NCI-H2171 (cell line): ENCODE results near the gene KRT16.
"Not testable (repeated sequence)": the region's sequence is repeated elsewhere in the genome, so short reads cannot be mapped to it uniquely, and the experiment has no call there.

Experiments
- DNase-seq: peaks from one replicate; lab custom pipeline; 2025; lab: John Stamatoyannopoulos, UW

KRT16 gene

DNA sequence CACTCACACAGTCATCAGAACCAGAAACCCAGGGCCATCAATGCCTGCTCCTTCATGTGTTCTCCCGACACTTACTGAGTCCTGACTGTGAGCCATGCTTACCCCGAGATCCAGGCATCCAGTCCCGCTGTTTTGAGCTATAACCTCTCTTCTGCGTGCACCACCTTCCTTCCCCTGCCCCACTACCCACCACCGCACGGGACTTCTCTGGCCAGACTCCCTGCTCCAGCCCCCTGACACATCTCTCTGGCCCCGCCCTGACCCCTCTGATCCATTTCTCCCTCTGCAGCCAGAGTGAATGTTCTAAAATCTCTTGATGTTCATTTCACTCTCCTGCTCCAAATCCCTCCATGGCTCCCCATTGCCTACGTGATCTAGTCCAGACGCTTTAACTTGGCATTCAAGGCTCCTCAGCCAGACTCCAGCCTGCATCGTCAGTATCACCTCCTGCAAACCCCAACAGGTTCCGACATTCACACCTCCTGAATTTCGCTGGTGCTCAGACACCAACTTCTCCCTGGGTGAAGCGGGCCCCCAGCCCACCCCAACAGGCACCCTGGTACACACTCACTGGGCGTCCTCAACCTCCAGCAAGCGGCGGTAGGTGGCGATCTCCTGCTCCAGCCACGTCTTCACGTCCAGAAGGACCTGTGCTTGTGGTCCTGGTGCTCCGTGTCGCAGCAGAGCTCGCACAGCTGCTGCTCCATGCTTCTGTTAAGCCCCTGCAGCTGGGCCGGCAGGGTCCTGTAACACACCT is 14.9 kb upstream of the KRT16 start:
- DNase-seq, result no peak

DNA sequence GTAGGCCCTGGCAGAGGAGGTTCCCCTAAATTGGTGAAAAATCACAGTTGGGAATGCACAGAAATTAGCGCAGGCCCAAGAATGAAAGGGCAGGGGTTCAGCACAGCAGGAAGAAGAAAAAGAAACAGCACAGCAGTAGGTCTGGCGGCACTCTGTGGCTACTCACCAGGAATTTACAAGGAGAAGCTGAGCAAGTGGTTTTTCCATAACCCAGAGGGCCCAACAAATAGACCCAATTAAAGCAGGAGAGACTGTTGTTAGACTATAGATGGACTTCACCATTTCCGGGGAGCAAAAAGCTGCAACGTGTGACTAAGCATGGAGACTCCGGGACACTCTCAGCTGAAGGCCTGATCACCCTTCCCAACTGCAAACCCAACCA is 14.3 kb upstream of the KRT16 start:
- not testable (repeated sequence) for DNase-seq

DNA sequence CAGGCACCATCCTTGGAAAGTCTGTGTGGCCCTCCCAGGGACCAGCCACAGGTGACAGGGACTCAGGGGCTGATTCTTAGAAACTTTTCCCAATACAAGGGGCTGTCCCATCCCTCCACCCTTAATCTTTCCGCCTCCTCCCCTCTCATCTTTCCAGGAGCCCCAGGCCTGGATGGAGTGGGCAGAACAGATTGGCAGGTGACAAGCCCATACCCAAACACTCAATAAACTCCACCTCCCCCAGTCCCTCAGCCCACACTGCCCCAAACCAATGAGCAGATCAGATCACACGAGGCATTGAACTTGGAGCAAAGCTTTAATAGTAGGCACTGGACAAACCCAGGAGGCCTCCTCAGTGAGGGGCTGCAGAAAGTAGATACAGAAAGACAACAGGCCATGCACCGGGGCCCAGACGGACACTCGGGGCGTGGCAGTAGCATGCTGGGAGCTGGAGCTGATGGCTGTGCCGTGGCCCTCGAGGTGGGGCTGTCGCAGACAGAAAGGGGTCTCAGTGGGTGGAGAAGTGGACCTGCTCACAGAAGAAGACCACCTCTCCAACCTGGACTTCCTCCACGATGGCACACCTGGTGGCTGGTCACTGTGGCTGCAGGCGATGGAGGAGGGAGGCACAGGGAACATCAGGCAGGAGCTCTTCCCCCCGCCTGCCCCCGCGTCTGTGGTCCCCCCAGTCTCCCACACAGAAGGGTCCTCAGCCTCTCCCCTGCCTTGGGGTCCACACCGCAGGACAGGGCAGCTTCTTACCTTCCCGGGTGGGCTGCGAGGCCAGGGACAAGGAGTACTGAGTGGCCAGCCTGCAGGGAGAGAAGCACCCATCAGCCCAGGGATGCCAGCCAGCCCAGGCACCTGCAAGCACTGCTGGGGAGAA is 13.7 kb upstream of the KRT16 start:
- DNase-seq, result not testable (repeated sequence)

DNA sequence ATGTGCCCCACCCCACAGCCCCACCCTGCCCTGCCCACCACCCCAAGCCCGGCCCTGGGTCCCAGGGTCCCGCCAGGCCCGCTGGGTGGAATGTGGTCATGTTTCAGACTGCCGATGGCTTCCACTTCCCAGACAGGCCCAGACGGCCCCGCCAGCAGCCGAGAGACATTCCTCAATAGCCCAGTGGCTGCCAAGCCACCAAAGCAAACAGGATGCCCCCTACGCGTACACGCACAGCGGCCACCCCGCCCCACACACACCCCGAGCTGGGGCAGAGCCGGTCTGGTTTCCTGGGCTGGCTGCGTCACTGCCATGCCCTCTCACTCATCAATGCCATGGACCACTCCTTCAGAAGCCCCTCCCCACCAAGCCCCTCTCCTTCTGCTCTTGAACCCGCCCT is 13.0 kb upstream of the KRT16 start:
- no peak for DNase-seq

DNA sequence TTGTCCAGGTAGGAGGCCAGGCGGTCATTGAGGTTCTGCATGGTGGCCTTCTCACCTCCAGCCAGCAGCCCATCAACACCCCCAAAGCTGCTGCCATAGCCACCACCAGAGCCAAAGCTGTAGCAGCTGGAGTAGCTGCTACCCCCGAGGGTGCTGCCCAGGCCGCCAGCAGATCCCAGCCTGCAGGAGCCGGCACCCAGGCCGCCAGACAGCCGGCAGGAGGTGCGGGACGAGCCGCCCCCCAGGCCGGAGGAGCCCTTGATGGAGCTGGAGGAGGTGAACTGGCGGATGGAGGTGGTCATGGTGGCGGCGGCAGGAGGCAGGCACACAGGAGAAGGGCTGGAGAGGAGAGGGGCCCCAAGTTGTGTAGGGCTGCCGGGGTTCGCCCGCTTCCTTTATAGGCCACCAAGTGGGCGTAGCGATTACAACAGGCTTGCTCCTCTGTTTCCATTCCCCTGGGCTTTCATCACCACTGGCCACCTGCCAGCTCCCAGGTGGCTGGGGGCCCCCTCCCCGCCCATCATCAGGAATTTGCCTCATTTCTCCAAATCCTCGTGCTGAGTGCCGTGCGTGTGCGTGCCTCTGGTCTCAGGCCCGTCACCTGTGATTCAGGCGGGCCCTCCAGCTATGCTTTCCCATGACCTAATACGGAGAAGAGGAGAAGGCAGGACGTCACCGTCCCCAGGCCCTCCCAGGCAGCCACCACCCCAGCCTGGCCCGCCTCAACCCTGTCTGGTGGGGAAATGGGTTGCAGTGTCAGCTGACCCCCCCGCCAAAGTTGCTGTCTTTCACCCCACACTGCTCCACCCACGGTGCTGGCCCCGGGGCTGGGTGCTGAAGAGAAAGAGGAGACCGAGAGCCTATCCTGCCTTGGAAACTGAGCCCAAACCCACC is 11.9 kb upstream of the KRT16 start, which contains the start of gene KRT17:
TSS of gene KRT17 (minus strand) at position 368 of the 894 bp plus-strand sequence. CDS start at position 302, 66 bp downstream.
- DNase-seq, result peak; percentile 36

DNA sequence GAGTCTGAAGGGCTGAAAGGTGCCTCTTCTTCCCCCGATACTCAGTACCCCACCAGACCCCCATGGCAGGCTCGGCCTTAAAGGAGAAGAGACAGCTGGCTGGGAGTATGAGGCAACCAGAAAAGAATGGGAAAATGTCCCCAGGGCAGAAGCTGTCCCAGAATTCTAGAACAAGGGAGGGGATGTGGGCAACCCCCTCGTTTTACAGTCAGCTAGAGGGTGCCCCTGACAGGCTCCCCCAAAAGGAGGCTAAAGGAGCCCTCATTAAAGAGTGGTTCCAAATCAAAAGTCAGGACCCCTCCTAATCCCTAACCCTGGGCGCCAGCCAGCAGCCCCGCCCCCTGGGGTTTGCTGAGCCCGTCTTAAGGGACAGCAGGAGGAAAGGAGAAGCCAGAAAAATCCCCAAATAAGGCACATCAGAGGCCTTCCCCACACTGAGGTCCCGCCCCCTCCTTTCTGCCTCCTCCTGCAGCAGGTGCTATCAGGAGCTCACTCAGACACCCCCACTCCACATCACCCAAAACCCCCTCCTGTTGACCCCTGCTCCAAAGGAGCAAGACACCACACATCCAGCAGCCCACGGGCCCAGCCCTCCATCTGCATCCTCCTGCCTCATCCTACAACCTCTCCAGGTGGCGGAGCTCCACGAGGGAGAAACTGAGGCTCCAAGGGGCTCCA is 10.8 kb upstream of the KRT16 start:
- not testable (repeated sequence) for DNase-seq

DNA sequence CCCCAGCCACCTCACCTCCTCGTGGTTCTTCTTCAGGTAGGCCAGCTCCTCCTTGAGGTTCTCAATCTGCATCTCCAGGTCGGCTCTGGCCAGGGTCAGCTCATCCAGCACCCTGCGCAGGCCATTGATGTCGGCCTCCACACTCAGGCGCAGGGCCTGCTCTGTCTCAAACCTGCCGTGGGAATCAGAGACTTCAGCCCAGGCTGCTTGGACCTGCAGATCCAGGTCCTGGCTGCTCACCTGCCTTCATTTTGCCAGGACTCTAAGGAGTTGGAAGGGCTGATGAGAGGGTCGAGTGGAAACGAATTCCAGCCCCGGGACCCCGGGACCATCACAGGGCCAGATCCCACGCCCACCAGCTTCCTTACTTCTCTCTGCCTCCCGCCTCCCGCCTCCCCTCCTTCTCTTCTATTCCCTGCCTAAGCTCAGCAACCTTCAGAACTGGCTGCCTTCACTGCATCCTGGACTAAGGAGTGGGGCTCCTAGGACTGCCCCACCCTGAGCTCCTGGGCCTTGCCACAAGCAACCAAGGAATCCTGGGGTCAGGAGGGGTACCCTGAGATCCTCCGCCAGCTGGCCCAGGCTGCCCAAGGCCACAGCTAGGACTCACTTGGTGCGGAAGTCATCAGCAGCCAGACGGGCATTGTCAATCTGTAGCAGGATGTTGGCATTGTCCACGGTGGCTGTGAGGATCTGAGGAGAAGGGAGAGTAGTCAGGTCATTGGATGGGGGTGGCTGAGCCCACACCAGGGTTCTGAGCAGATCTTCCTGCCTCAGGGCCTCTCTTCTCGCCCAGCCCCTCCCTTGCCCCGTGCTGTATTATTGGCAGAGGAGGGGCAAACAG is 10.0 kb upstream of the KRT16 start:
- DNase-seq, result not testable (repeated sequence)

DNA sequence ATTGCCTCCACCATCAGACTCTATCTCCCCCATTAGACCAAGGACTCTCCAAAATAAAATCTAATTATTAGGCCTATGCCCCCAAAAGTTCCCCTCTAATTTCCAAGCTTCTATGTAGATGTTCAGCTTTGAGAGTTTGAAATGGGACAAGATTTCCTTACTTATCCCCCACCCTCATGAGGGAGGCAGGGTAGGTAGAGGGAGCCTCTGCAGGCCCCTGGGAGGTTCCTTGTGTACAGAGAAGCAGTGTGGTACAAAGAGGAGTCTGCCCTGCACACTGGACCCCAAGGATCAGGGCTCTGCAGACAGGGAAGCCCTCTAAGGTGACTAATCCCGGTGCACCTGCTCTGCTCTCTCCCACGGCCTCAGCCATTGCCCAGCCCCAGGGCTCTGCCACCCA is 9.3 kb upstream of the KRT16 start:
- DNase-seq, result no peak

DNA sequence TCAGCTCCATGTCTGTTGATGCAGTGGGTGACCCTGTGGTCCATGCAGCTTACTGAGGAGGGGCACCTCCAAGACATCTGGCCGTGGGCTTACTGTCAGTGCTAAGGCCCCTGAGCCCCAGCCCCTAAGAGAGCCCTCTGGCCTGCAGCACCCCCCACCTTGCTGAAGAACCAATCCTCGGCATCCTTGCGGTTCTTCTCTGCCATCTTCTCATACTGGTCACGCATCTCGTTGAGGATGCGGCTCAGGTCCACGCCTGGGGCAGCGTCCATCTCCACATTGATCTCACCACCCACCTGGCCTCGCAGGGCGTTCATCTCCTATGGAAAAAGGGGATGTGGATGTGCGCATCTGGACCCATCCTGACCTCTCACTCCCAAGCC is 8.9 kb upstream of the KRT16 start:
- DNase-seq, result not testable (repeated sequence)

DNA sequence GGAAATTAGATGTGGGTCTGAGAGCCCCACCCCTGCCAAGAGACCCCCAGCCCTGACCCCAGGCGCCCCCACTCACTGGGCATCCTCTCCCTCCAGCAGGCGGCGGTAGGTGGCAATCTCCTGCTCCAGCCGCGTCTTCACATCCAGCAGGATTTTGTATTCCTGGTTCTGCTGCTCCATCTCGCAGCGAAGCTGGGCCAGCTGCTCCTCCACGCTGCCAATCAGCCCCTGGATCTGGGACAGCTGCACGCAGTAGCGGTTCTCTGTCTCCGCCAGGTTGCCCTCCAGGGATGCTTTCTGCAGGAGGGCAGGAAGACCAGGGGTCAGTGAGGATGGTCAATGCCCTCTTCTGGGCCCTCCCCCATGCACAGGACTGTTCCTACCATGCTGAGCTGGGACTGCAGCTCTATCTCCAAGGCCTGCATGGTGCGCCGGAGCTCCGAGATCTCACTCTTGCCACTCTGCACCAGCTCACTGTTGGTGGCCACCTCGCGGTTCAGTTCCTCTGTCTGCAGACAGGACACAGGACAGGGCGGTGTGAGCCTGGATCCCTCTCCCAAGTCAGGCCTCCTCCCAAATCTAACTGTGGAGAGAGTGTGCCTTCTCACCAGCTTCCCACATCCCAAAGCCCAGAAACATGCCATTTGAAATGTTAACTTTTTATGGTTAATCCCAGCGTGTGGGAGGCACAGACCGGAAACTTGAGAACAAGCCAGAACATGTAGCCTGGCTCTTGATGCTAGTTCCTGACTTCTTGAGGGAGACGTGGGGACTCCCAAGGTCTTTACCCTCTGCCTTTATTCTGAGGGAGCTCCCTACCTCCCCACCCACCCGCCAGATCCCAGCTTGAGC is 8.2 kb upstream of the KRT16 start:
- DNase-seq, result no peak

DNA sequence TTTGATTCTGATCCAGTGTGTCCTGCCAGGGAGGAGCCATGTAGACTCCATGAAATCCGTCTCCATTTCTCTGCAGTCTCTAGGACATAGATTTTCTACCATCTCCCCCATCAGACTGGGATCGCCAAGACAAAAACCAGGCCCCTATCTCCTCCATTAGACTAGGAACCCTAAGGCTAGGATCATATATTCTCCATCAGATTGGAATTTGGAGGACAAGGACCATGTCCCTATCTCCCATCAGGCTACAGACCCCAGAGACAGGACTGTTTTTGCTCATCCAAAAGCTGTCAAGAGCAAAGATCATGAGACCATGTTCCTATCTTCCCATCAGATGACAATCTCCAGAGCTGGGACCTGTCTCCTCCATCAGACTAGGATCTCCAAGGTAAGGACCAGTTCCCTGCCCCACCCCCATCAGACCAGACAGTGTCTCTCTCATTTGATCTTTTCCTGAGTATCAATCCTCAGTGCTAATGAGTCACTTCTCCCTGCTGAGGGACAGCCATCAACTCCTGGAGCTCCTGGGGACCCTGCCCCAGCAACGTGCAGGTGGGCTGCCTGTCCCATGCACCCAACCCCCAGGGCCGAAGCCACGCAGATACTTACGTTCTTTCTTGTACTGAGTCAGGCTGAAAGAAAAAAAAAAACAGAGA is 7.5 kb upstream of the KRT16 start:
- not testable (repeated sequence) for DNase-seq

DNA sequence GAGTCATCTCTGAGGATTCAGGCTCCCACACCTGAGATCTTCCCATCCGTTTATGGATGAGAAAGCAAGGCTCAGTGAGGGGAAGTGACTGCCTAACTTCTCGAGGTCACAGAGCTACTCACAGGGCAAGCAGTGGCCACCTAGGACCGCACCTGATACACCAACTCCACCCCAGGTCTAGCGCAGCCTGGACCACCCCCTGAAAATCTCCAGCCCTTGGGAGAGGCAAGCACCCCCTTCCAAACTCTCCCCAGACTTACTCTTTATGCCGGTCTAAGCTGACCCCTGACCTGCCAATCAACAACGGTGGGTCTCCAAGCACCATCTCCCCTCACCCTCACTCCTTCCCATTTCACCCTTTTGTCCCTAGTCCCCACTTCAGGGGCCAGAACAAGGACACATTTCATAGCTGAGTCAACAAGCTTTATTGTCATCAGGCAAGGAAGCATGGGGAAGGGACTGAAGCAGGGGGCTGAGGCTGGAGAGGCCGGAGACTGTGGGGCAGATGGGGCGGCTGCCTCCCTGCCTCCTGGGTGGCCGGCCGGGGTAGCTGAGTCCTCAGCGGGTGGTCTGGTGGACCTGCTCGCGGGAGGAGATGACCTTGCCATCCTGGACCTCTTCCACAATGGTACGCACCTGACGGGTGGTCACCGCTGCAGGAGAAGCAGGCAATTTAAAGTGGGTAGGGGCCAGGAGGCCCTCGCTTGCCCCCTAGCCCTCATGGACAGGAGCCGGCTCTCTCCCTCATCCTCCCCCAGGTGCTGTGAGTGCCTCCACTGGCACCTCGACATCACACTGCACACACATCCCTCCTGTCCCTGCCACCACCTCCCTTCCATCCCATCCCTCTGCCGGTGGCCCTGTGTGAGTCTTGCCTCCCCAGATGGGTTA is 6.7 kb upstream of the KRT16 start:
- DNase-seq, result no peak

DNA sequence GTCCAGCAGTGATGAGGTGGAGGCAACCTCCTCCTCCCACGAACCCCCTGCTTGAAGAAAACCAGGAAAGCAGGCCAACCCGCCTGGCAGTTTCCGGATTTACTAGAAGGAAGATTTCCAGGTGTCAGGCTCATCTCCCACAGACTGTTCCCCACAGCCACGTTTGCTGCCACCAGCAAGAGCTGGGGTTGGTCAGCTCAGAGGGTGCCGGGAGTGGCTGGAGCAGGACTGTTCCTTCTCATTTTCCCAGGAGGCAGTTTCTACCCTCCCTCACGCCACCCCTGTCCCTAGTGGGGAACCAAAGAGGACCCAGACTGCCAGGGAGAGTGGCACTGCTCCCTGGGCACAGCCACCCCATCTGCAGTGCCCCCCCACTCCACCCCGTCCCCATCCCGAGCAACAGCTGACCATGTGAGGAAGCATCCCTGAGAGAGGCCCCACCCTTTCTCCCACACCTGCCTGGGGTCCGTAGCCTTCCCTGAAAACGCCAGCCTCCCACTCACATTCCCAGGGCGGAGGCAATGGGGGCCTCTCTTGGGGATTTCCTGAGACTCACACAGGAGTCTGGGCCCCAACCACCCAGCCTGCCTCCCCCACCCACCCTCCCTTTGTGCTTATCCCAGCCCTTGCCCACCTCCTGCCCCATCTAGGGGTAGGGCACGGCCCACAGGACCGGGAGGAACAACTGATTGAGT is 5.9 kb upstream of the KRT16 start:
- DNase-seq, result no peak

DNA sequence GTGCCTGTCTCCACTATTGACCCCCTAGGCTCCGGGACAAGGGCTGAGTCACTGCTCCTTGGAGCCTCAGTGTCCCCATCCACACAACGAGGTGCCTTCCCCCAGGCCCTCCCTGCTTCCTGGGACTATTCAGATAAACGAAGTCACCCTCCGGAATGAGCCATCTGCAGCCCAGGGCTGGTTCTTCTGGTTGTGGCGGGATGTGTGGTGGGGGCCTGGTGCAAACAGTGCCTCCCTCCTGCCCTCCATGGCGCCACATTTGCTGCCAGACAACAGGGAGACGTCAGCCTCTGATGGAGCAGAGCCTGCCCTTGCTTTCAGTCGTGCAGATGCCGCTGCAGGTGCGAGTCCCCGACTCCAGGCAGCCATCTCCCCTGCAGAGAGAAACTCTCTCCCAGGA is 5.1 kb upstream of the KRT16 start:
- no peak for DNase-seq

DNA sequence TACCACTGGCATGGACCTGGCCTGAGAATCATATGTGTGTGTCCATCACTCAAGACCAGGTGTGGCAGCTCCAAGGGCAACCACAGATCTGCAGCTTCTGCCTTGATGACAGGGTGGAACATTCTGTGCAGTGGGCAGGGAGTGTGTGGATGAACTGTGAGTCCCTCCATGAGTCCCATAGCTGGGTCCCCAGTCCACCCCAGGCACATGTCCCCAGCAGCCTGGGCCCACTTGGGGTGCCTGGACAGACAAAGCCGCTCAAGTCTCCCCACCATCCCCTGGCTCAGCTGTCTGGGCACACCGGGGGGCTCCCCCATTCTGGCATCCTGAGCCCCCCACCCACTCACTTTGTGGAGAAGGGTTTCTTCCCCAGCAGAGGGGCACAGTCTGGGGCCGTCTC is 4.6 kb upstream of the KRT16 start:
- no peak for DNase-seq

DNA sequence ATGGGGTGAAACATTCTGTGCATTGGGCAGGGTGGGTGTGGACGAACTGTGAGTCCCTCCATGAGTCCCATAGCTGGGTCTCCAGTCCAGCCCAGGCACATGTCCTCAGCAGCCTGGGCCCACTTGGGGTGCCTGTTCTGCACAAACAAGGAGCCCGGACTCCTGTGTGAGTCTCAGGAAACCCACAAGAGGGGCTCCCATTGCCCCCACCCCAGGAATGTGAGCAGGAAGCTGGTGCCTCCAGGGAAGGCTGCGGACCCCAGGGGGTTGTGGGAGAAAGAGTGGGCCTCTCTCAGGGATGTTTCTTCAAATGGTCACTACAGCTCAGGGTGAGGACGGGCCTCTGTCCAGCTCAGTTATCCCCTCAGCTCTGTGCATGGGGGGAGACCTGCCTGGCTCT is 3.9 kb upstream of the KRT16 start:
- DNase-seq, result not testable (repeated sequence)

DNA sequence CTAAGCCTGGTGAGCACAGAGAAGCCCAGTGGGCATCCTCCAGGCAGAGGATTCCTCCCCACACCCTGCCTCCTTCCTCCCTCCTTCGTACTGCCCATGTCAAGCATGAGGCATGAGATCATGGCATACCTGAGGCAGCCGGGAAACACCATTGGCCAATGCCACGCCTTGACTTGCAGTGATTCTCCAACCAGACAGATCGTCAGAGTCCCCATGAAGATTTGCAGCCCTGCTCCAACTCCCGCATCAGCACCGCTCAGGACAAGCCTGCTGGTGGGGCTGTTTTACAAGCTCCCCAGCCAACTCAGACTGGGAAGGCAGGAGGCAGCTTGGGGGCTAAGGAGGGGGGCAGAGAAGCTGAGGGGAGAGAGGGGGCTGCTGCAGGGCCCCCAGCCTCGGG is 2.9 kb upstream of the KRT16 start:
- no peak for DNase-seq
